PC-9 (cell line): ENCODE data around the gene ZDHHC14.

Experiments
- CTCF ChIP-seq: fragments of 200-600 bp; sonication (generic); conservative IDR thresholded peaks from 2 replicates; pipeline ENCODE4 v1.6.1; 2017; ENCODE audit warnings: mixed run types, antibody characterized with exemption, mild to moderate bottlenecking, moderate library complexity
- EZH2 ChIP-seq: fragments of 200-600 bp; sonication (generic); IDR thresholded peaks from 2 replicates; pipeline ENCODE4 v1.8.0; 2017; ENCODE audit warnings: antibody characterized with exemption, low read depth

- TF ChIP-seq CTCF (no peak), EZH2 (no peak)
Measured at GRCh38 chr6:157337751-157338150, 43.2 kb upstream of the ZDHHC14 start.
